ENCODE measurements around the gene UBE2G2.

GRCh38 chr21:44774972-44775371 lies 26.6 kb downstream of the UBE2G2 start:
- TF ChIP-seq, protein P1, sequence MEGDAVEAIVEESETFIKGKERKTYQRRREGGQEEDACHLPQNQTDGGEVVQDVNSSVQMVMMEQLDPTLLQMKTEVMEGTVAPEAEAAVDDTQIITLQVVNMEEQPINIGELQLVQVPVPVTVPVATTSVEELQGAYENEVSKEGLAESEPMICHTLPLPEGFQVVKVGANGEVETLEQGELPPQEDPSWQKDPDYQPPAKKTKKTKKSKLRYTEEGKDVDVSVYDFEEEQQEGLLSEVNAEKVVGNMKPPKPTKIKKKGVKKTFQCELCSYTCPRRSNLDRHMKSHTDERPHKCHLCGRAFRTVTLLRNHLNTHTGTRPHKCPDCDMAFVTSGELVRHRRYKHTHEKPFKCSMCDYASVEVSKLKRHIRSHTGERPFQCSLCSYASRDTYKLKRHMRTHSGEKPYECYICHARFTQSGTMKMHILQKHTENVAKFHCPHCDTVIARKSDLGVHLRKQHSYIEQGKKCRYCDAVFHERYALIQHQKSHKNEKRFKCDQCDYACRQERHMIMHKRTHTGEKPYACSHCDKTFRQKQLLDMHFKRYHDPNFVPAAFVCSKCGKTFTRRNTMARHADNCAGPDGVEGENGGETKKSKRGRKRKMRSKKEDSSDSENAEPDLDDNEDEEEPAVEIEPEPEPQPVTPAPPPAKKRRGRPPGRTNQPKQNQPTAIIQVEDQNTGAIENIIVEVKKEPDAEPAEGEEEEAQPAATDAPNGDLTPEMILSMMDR (IDR thresholded peaks at IDR 0.05), result no peak
- TF ChIP-seq, protein P2, sequence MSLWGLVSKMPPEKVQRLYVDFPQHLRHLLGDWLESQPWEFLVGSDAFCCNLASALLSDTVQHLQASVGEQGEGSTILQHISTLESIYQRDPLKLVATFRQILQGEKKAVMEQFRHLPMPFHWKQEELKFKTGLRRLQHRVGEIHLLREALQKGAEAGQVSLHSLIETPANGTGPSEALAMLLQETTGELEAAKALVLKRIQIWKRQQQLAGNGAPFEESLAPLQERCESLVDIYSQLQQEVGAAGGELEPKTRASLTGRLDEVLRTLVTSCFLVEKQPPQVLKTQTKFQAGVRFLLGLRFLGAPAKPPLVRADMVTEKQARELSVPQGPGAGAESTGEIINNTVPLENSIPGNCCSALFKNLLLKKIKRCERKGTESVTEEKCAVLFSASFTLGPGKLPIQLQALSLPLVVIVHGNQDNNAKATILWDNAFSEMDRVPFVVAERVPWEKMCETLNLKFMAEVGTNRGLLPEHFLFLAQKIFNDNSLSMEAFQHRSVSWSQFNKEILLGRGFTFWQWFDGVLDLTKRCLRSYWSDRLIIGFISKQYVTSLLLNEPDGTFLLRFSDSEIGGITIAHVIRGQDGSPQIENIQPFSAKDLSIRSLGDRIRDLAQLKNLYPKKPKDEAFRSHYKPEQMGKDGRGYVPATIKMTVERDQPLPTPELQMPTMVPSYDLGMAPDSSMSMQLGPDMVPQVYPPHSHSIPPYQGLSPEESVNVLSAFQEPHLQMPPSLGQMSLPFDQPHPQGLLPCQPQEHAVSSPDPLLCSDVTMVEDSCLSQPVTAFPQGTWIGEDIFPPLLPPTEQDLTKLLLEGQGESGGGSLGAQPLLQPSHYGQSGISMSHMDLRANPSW (CRISPR knock-in tag; conservative IDR thresholded peaks at IDR 0.05; ENCODE audit: low read depth), result no peak
- TF ChIP-seq, protein P3, sequence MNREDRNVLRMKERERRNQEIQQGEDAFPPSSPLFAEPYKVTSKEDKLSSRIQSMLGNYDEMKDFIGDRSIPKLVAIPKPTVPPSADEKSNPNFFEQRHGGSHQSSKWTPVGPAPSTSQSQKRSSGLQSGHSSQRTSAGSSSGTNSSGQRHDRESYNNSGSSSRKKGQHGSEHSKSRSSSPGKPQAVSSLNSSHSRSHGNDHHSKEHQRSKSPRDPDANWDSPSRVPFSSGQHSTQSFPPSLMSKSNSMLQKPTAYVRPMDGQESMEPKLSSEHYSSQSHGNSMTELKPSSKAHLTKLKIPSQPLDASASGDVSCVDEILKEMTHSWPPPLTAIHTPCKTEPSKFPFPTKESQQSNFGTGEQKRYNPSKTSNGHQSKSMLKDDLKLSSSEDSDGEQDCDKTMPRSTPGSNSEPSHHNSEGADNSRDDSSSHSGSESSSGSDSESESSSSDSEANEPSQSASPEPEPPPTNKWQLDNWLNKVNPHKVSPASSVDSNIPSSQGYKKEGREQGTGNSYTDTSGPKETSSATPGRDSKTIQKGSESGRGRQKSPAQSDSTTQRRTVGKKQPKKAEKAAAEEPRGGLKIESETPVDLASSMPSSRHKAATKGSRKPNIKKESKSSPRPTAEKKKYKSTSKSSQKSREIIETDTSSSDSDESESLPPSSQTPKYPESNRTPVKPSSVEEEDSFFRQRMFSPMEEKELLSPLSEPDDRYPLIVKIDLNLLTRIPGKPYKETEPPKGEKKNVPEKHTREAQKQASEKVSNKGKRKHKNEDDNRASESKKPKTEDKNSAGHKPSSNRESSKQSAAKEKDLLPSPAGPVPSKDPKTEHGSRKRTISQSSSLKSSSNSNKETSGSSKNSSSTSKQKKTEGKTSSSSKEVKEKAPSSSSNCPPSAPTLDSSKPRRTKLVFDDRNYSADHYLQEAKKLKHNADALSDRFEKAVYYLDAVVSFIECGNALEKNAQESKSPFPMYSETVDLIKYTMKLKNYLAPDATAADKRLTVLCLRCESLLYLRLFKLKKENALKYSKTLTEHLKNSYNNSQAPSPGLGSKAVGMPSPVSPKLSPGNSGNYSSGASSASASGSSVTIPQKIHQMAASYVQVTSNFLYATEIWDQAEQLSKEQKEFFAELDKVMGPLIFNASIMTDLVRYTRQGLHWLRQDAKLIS (CRISPR knock-in tag; IDR thresholded peaks at IDR 0.05; ENCODE audit: borderline replicate concordance), result no peak
- no peak for TF ChIP-seq PREB (CRISPR knock-in tag; IDR thresholded peaks at IDR 0.05; ENCODE audit: borderline replicate concordance)
- TF ChIP-seq E2F4 (CRISPR knock-in tag; IDR thresholded peaks at IDR 0.05; ENCODE audit: borderline replicate concordance, low read depth), result no peak
- no peak for TF ChIP-seq ATF2 (CRISPR knock-in tag; IDR thresholded peaks at IDR 0.05; ENCODE audit: borderline replicate concordance, low read depth)
- no peak for TF ChIP-seq RELA (CRISPR knock-in tag; IDR thresholded peaks at IDR 0.05; ENCODE audit: borderline replicate concordance)
- TF ChIP-seq ATF6 (CRISPR knock-in tag; IDR thresholded peaks at IDR 0.05), result no peak
